Esophagus squamous epithelium (tissue), 4 donors: Measurements from ENCODE around the gene HBD.
"Not testable (repeated sequence)": the region's sequence is repeated elsewhere in the genome, so short reads cannot be mapped to it uniquely, and the experiment has no call there.

Experiments
- CTCF ChIP-seq, 6 experiments: fragments of 450-650 bp in 4 of 6; fragments of 200-600 bp in 2 of 6; sonication (generic) in 2 of 6; IDR thresholded peaks; one replicate each; pipeline ENCODE4 v1.5.1; 2016 to 2019; ENCODE audit warnings: antibody characterized with exemption in 6 of 6, mild to moderate bottlenecking in 4 of 6, moderate library complexity in 4 of 6
- POLR2A ChIP-seq, 4 donors: fragments of 450-650 bp; IDR thresholded peaks; one replicate each; pipeline ENCODE4 v1.6.1; 2017; ENCODE audit warnings: antibody characterized with exemption in 4 of 4, mild to moderate bottlenecking in 4 of 4, moderate library complexity in 3 of 4

GRCh38 chr11:5254023-5254422 is 19.7 kb upstream of the HBD start:
- TF ChIP-seq CTCF, POLR2A (IDR thresholded peaks at IDR 0.05): not testable (repeated sequence)
